Left lobe of liver (tissue), 2 donors: ENCODE data around the gene SMAP2. TPM values are rescaled to one million over a fixed set of nuclear protein-coding genes. Genes with fewer than 3 reads are reported as not detected.

ENCODE experiments used
- ATAC-seq: fragments of 200-7000 bp; cut with Tn5 transposase; one replicate; pipeline ENCODE4 v1.9.1; 2020; ENCODE audit warnings: mild to moderate bottlenecking, moderate library complexity
- DNase-seq: peaks from one replicate; pipeline ENCODE4 v3.0.0-alpha.2; 2020; ENCODE audit warnings: low spot score
- total RNA-seq: library from RNA; stranded (reverse); gene quantifications from one replicate; pipeline ENCODE4 v1.2.1, GENCODE V29; 2021
- donor health status: DM: no; HTN: no; CAD: no; lungs with moderate emphysema.
- donor health status: DM: no; HTN: yes; CAD: no.

SMAP2 gene
- total RNA-seq, 1 donor from 2014 or later: 36.4 TPM

- no peak for DNase-seq
- peak; percentile 58 for ATAC-seq
These were observed 40.2 kb downstream of the SMAP2 start for GRCh38 chr1:40413527-40414252.

DNA sequence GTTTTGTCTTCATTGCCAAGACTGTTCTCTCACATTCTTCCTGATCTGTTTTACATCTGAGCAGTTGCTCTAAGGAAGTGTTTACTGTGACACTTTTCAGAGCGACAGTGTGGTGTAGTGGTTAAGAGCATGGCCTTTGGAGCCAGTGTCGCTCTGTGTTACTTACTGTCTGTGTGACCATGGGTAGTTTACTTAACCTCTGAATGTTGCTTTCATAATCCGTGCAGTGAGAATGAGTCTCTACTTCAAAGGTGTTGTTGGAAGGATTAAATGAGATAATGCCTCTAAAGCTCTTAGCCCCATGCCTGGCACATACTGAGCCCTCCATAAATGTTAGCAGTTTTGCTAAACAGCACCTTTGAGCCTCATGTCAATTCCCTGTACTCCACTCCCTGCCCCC lies 40.8 kb downstream of the SMAP2 start:
- ATAC-seq: peak; percentile 50
- no peak for DNase-seq

DNA sequence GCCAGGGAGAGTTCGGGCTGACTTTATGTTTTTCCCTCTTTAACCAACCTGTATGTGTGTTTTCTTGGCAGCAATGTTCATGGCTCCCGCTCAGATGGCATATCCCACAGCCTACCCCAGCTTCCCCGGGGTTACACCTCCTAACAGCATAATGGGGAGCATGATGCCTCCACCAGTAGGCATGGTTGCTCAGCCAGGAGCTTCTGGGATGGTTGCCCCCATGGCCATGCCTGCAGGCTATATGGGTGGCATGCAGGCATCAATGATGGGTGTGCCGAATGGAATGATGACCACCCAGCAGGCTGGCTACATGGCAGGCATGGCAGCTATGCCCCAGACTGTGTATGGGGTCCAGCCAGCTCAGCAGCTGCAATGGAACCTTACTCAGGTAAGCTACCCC lies 43.2 kb downstream of the SMAP2 start:
- no peak for DNase-seq

DNA sequence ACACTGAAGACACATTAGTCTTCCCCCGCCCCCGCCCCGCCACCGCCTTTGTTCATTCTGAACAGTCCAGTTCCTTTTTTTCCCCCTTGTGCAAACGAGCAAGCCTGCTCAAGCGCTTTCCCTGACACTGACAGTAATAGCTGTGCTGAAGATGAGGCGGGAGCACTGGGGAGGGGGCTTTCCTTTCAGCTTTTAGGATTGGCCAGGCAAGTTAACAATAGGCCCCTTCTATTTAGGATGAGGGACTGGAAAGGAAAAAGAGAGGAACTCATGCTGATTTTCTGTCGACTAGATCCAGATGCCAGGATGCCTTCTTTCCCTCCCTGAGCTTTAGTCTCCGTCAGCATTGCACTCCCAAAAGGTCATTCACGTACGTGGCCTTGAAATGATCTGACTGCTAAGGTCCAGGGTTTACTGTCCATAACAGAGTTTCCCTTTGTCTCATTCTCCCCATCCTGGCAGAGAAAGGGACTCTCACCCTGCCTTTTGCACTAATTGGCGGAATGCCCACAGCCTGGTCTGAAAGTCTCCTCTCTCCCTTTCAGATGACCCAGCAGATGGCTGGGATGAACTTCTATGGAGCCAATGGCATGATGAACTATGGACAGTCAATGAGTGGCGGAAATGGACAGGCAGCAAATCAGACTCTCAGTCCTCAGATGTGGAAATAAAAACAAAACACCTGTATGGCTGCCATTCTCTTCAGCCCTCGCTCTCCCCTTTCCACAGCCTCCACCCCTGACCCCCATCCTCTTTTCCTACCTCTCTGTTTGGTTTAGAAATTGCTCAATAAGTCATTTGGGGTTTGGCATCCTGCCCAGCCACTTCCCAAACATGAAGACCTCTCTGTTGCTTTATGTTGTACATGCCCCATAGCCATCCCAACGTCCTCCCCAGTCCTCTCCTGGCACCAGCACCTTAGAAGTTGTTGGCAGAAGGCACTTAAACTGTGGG lies 48.2 kb downstream of the SMAP2 start:
- peak; percentile 89 for ATAC-seq
- DNase-seq: peak; percentile 92

More for the DNA sequence above, 43.2 kb downstream of the SMAP2 start:
- no peak for ATAC-seq

DNA sequence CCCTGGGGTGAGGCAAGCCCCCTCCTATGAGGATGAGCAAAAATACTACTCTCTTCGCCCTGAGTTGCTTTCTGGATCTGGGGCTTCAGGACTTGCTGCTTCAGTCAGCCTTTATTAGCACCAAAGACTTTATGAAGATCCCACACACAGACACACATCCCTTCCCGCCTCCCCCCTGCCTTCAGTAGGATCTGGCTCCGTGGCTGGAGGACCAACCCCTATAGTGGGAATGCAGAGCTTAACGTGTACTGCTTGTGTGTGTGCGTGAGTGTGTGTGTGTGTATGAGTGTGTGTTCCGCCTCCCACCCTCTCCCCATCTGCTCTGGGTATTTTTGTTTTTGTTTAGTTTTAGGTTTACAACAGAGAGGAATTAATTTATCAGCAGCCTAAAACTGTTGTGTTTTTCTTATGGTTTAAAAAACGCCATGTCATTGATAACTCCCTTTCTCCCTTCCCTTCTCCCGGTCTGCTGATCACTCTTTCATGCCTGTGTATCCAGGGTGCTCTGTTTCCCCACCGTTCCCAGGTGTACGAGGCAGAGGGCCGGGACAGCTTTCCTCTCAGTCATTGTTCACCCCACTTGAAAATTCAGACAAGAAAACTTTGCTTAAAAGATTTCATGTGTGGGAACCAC lies 49.2 kb downstream of the SMAP2 start:
- DNase-seq (no peak), ATAC-seq (no peak)

GRCh38 chr1:40423264-40423642 lies 49.7 kb downstream of the SMAP2 start:
- no peak for ATAC-seq
- DNase-seq: no peak

- DNase-seq: no peak
- no peak for ATAC-seq
These were observed 50.6 kb downstream of the SMAP2 start for GRCh38 chr1:40423951-40424618.

- DNase-seq: no peak
- ATAC-seq: no peak
These were observed 51.7 kb downstream of the SMAP2 start for GRCh38 chr1:40425198-40425597.

GRCh38 chr1:40431385-40431784 lies 57.9 kb downstream of the SMAP2 start:
- no peak for ATAC-seq
- no peak for DNase-seq

- DNase-seq: no peak
- ATAC-seq: no peak
These were observed 59.3 kb downstream of the SMAP2 start for GRCh38 chr1:40432644-40433390.

GRCh38 chr1:40435471-40435870 lies 61.9 kb downstream of the SMAP2 start:
- ATAC-seq: no peak
- DNase-seq: no peak

- no peak for DNase-seq
- no peak for ATAC-seq
These were observed 62.3 kb downstream of the SMAP2 start for GRCh38 chr1:40435876-40436275.

DNA sequence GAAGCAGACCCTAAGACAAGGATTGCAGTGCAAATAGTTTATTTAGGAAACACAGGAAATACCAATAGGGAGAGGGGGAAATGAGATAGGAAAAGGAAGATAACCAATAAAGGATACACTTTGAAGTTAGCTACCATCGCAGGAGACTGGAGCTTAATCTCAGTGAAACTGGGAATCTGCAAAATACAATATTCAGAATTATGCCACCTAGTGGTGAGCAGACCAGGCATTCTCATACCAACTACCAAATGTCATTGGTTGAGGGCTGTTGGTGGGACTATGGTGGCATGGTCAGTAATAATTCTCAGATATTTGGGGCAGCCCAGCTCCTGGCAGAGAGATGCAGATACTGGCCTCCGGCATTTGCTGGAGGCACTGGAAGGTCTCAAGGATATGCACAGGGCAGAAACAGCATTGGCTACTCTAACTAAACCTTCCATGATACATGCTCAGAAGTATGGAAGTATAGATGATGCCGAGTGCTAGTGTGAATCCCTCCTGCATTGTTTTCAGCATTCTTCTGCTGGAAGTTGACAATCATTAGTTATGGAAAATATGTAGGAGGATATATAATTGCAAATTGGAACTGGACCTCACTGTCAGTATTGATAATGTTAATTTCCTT lies 65.0 kb downstream of the SMAP2 start:
- ATAC-seq: peak; percentile 94
- no peak for DNase-seq

DNA sequence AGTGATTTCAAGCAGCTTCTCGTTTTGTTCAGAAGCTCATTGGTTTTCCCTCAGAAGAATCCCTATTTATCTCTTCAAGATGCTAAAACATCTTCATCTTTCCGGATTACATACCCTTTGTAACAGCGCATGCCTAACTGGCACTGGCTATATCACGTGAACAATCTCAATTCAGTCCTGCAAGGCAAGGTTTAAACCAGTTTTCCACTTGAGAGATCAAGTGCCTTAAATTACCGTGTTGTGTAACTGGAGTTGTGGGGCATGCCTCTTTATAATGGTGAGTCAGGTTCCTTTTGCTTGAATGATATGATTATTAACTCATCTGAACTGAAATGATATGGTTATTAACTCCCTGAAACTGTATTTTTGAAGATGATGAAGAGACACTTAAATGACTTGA lies 65.7 kb downstream of the SMAP2 start:
- no peak for ATAC-seq

GRCh38 chr1:40449684-40450494 lies 76.4 kb downstream of the SMAP2 start, which contains the start of gene ZFP69B:
ZFP69B (plus strand) TSS chr1:40450476; CDS start chr1:40450962, 486 bp downstream.
- ATAC-seq (peak; percentile 99), DNase-seq (peak; percentile 94)

More for the DNA sequence above, 65.7 kb downstream of the SMAP2 start:
- no peak for DNase-seq

DNA sequence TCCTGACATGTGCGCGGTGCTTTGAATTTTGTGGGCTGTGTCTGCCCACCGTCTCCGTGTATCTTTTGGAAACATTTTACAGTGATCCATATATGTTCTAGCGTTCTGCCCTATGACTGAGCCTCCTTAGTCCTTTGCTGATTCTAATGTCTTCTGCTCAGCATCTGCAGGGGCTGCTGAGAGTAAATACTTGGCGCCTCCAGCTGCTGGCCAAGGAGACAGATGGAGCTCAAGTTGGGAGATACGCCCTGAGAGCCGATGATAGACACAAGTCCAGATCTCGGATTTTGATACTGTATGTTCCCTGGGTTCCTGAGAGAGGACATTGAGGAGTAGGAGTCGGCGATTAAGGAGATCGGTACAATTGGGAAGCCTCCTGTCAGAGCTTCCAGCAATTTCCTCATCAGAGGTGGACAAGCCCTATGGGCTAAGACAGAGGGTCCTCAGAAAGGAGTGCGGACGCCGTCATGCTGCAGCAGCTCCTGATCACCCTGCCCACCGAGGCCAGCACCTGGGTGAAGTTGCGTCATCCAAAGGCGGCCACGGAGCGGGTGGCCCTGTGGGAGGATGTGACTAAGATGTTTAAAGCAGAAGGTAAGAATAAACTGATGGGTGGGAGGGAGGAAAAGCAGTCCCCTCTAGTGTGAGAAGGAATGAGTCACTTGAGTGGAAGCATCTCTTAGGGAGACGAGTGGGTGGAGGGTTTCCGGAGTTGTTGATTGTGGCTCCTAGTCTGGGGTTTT lies 77.1 kb downstream of the SMAP2 start:
- DNase-seq (no peak), ATAC-seq (peak; percentile 31)

GRCh38 chr1:40451238-40451585 lies 77.7 kb downstream of the SMAP2 start:
- ATAC-seq: no peak

GRCh38 chr1:40454873-40455272 lies 81.3 kb downstream of the SMAP2 start:
- no peak for DNase-seq
- no peak for ATAC-seq

More at GRCh38 chr1:40451238-40451585, 77.7 kb downstream of the SMAP2 start:
- no peak for DNase-seq
